GM18507 (cell line): ENCODE results near the gene SIDT2.
"Not testable (repeated sequence)": the region's sequence is repeated elsewhere in the genome, so short reads cannot be mapped to it uniquely, and the experiment has no call there.

ENCODE experiments used
- DNase-seq: peaks from one replicate; pipeline ENCODE4 v3.0.0; 2011; ENCODE audit warnings: low read depth; ENCODE audit not compliant: insufficient read length; ENCODE audit errors: extremely low spot score
- FAIRE-seq: peaks from 2 replicates; lab custom pipeline; 2011; peaks lifted over from hg19 to GRCh38; lab: Jason Lieb, UNC

SIDT2 gene

DNA sequence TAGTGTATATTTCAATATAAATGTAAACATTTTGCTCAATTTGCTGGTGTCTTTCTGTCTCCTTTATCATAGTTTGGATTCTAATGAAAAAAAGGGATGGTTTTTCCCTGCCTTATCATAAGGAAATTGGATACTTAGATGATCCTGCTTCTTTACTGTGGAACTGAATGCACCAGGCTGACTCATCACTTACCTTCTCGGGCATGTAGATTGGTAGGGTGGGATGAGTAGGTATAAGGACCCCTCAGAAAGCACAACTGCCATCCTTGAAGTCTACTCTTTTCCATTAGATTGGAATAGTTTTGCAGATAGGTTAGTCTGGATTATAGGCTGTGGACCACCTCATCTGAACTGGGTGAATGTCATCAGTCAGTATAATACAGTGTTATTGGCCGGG, 7.5 kb upstream of the SIDT2 start:
- FAIRE-seq, result no peak
- DNase-seq, result no peak

DNA sequence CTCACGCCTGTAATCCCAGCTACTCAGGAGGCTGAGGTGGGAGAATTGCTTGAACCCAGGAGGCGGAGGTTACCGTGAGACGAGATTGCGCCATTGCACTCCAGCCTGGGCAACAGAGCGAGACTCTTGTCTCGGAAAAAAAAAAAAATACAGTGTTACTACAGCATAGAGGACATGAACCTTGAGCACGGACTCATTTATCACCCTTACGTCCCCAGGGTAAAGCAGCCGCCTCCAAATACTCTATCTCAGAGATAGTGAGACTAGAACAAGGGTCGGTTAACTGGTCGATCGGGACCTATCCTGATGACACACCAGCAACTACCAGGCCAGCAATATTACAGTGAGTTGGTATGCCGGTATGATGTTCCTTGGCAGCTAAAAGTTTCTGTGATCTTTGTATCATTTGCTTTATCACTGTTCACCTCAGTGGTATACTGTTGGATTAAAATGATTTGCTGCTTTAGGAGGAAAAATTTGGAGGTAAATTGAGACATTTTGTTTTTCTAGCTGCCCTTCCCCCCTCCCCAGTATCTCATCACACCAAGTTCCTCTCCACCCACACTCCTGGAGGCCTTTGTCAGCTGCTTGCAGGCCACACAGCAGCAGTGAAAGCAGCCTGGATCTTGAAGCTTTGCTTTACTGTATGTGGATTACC, 7.0 kb upstream of the SIDT2 start:
- DNase-seq (no peak), FAIRE-seq (no peak)

DNA sequence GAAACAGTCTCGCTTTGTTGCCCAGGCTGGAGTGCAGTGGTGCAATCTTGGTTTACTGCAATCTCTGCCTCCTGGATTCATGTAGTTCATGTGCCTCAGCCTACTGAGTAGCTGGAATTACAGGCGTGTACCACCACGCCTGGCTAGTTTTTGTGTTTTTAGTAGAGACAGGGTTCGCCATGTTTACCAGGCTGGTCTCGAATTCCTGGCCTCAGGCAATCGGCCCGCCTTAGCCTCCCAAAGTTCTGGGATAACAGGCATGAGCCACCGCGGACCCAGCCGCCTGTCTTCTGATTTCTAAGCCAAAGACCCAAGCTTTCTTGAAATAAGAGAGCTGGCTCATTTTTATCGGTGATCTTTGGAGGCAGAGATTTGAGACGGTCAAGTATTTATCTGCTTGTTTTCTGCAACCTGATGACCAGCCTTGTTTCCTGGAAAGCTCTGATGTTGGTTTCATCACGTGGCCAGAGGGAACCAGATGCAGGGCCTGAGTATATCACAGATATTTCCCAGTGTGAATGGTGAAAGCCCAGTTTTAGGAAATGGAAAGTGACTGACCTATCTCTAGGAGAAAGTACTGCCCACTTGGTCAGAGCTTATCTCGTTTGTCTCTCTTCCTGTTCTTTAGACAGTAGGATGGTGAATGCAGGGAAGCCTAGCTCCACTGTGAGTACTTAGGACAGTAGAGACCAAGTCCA, 5.7 kb upstream of the SIDT2 start:
- DNase-seq (no peak), FAIRE-seq (no peak)

DNA sequence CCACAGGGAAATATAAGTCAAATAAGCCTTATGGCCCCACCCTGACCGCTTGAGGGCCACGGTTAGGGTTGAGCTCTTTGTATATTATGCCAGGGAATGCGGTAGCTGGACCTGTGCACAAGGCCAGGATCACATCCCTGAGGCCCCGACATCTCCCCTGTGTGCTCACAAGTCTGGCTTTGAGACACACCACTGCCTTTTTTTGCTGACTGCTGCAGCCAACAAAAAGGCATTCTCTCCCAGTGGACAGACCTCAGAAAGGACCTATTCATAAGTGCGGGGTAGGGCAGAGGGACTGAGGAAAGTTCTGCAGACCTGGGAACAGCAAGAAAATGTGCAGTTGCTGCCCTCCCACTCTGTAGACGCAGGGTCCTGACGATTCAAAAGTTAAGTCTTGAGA, 3.4 kb upstream of the SIDT2 start:
- DNase-seq, result no peak

DNA sequence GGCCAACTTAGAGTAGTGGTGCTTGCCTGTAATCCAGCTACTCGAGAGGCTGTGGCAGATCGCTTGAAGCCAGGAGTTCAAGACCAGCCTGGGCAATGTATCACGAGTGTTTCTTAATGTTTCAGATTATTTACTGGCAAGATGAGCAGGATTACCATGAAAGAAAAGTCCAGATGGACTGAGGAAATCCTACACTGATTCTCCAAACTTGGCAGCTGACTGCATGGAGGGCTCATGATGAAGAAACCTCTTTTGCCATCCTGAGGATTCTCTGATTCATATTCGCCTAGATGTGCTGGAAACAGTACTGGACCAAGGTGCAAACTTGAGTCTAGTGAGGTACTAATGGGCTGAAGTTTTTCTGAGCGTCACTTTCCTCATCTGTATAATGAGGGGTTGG, 2.8 kb upstream of the SIDT2 start:
- FAIRE-seq (no peak), DNase-seq (no peak)

More for the DNA sequence above, 3.4 kb upstream of the SIDT2 start:
- FAIRE-seq, result no peak

DNA sequence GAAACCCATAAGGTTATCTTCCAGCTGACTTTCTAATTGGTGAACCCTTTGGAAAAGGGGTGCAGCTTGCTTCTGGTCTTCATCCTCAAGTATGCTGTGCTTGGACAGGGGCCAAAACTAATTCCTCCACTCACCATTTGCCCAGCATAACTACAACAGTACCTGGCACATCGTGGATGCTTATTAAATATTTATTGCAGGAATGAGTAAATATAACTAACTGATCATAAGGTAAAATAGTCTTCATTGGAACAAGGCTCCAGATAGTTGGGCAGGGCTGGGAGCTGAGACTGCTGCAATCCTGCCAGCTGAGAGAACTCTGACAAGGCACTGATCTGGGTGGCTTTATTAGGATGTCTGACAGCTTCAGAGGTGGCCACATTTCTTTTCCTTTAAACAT, 2.4 kb upstream of the SIDT2 start:
- FAIRE-seq (no peak), DNase-seq (no peak)

DNA sequence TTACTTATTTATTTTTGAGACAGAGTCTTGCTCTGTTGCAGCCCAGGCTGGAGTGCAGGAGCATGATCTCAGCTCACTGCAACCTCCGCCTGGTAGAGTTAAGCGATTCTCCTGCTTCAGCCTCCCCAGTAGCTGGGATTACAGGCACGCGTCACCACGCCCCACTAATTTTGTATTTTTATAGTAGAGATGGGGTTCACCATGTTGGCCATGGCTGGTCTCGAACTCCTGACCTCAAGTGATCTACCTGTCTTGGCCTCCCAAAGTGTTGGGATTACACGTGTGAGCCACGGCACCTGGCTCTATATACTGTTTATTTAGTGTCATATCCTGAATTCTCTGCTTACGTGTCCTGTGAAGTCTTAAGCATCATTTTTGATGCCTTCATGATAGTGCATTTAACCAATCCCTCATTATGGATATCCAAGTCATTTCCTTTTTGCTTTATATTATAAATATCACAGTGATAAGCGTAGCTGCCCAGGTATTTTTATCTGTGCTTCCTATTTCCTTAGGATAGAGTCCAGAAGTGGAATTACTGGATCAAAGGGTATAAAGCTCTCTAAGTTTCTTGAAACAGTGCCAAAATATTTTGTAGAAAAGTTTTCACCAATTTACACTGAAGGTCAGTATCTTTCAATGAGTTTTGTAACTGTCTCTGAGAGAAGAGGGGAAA, 871 bp upstream of the SIDT2 start:
- FAIRE-seq (no peak), DNase-seq (no peak)

DNA sequence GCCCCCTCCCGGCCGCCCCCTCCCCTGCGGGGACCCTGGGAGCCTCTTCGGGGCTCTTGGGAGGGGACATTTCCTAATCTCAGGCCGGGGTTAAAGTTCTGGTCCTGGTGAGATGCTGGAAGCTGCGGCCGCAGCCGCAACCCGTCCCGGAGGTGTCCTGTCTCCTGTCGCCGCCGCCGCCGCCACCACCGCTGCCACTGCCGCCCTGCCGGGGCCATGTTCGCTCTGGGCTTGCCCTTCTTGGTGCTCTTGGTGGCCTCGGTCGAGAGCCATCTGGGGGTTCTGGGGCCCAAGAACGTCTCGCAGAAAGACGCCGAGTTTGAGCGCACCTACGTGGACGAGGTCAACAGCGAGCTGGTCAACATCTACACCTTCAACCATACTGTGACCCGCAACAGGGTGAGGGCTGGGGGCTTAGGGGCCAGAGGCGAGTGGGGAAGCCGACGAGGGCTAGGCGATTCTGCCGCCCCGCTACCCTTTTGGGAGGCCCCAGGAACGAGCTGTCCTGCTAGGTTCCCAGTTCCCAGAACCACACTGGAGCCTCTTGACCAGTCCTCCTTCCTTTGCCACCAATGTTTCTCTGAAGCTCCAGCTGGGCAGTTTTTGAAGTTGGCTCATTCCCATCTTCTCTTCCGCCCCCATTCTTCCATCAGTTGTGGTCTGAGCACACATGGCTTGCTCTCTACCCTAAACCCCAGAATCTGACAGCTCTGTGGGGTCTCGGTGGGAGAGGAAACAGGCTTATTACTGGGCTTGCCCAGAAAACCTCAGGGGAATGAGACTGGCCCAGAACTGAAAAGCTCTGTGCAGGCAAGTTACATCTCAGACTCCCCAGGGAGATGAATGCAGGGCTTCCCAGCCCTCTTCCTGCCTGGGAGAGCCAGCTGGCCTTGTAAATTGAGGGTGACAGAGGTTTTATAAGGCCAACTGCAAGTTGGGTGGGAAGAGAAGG, 781 bp downstream of the SIDT2 start:
- no peak for DNase-seq
- FAIRE-seq, result peak; percentile 83

DNA sequence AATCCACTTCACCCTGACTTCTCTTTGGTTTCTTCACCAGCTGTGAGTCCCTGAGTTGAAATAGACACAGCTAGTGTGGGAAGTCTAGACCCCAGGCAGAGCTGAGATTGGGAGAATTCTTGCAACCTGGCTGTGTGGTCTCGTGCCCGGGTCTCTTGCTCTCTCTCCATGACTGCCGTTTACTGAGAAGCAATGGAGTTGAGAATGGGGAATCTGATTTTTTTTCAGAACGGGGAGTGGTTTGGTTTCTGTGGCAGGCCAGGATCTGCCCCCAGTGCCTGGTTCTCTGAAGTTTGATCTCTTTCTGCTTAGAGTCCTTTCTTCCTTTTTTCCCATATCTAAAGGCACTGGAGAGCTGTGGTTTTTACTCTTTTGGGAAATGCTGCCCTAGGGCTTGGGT, 1.5 kb downstream of the SIDT2 start:
- no peak for FAIRE-seq
- DNase-seq, result no peak

DNA sequence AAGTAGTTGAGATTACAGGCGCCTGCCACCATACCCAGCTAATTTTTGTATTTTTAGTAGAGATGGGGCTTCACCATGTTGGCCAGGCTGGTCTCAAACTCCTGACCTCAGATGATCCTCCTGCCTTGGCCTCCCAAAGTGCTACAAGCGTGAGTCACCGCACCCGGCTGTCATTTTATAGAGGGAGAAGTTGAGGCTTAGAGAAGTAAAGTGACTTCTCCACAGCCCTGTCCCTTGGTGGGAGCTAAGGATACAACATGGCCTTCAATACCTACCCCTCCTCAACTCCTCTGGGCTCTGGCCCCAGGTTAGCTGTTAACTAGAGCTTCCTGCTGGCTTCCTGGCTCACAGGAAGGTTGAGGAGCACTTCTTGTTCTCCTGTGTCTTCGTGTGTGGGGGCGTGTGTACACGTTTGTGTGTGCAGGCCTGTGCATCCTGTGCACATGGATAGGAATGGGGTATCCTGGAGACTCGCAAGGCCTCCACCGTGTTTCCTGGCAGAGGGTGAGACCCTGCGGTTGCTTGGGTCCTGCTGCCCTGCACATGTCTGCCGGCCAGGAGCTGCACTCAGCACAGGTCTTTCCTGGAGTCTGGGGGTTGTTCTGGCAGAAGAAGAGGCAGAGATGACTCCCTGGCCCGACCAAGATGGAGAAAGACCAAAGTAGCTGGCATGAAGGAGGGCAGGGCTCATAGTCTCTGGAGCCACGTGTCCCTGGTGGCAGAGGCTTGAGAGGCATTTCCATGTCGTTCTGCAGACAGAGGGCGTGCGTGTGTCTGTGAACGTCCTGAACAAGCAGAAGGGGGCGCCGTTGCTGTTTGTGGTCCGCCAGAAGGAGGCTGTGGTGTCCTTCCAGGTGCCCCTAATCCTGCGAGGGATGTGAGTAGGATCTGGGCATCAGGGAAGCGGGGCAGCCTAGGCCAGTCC, 2.4 kb downstream of the SIDT2 start:
- DNase-seq, result peak; percentile 58
- FAIRE-seq, result peak; percentile 91

DNA sequence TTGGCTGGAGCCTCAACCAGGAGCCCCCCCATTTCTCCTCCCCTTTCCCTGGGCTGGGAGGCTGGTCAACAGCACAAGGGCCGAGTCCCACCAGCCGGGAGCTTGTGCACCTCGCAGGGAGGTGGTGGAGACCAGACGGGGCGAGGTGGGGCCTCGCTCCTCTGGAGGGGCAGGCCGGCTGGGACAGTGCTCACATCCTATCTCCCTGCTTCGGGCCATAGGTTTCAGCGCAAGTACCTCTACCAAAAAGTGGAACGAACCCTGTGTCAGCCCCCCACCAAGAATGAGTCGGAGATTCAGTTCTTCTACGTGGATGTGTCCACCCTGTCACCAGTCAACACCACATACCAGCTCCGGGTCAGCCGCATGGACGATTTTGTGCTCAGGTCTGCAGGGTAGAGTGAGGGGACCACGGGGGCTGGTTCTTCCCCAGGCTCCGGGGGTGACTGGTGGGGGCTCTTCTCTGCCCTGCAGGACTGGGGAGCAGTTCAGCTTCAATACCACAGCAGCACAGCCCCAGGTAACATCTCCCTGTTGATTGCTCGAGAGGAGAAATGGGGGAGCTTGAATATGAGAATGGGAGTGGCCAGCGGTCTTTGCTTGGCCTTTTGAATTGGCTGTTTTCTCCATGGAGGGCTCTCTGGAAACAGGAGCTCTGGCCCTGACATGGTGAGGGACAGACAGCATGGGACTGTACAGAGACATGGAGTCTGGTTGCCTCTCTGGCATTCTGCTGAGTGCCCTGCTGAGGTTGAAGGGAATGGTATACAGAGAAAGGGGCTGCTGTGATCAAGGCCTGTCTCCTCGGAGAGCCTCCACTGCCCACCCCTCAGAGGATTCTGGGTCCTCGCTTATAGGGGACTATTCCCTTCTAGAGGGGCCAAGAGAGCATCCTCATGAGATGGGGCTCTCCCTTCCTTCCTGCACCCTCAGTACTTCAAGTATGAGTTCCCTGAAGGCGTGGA, 3.3 kb downstream of the SIDT2 start:
- no peak for DNase-seq
- no peak for FAIRE-seq

DNA sequence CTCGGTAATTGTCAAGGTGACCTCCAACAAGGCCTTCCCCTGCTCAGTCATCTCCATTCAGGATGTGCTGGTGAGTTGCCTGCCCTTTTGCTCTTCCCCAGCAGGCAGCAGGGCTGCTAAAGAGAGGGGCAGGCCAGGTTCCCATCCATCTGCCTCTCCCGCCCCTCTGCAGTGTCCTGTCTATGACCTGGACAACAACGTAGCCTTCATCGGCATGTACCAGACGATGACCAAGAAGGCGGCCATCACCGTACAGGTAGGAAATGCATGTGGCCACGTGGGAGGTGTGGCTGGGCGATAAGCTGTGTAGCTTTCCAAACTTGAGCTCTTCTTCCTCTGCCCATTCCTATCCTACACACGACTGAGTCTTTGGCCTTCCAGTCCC, 4.0 kb downstream of the SIDT2 start:
- DNase-seq, result no peak
- FAIRE-seq, result no peak

DNA sequence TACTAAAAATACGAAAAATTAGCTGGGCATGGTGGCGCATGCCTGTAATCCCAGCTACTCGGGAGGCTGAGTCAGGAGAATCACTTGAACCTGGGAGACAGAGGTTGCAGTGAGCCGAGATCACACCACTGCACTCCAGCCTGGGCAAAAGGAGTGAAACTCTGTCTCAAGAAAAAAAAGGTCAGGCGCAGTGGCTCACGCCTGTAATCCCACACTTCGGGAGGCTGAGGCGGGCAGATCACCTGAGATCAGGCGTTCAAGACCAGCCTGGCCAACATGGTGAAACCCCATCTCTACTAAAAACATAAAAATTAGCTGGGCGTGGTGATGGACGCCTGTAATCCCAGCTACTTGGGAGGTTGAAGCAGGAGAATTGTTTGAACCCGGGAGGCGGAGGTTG, 4.6 kb downstream of the SIDT2 start:
- DNase-seq, FAIRE-seq: not testable (repeated sequence)

DNA sequence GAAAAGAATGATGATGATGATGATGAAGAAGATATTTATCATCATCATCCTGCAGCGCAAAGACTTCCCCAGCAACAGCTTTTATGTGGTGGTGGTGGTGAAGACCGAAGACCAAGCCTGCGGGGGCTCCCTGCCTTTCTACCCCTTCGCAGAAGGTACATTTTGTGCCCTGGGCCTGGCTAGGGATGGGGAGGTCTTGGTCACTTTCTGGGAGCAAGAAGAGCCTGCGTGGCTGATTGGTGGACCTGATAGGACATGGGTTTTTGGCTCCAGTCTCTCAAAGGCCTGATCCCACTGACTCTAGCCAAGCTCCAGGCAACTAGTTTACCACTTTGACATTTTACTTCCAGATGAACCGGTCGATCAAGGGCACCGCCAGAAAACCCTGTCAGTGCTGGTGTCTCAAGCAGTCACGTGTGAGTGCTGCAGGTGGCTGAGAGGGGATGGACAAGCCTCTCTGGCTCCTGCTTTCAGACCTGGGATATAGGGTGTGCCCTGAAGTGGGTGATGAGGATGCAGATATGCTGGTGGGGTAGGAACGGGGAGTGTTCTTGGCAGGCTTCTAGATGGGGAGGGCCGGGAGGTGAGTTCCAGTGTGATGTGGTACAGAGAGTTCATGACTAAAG, 5.3 kb downstream of the SIDT2 start:
- DNase-seq, result no peak
- FAIRE-seq, result no peak

DNA sequence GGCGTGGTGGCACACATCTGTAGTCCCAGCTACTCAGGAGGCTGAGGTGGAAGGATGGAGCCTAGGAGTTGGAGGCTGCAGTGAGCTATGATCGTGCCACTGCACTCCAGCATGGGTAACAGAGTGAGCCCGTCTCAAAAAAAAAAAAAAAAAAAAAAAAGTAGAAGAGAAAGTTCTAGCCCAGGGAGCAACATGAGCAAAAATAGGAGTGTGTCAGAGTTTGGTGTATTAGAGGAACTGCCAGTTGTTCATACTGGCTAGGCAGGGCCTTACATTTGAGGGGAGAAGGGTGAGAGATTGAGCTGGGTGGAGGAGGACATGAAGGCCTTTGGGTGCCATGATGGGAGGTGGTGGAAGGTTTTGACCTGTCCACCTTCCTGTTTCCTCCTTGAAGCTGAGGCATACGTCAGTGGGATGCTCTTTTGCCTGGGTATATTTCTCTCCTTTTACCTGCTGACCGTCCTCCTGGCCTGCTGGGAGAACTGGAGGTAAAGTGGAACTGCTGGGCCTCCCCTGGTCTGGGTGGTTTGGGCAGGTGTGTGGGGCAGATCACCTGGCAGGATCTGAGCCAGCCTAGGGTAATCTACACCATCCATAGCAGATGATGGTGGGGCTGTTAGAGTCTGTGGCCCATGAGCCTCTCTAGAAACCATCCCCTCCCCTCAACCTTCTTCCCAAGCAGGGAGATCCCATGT, 7.3 kb downstream of the SIDT2 start:
- FAIRE-seq (no peak), DNase-seq (no peak)

DNA sequence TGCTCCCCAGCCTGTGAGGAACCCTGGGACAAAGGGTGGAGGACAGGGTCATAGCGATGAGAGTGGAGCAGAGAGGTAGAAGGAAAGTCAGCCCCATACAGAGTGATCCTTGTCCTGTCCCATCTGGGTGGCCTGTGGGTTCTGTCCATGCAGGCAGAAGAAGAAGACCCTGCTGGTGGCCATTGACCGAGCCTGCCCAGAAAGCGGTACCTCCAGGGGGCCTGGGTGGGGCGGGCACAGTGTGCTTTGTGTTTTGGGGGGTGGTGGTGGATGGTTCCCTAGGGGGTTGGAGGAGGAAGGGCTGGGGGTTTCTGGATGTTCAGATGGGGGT, 7.9 kb downstream of the SIDT2 start:
- DNase-seq (no peak), FAIRE-seq (no peak)

DNA sequence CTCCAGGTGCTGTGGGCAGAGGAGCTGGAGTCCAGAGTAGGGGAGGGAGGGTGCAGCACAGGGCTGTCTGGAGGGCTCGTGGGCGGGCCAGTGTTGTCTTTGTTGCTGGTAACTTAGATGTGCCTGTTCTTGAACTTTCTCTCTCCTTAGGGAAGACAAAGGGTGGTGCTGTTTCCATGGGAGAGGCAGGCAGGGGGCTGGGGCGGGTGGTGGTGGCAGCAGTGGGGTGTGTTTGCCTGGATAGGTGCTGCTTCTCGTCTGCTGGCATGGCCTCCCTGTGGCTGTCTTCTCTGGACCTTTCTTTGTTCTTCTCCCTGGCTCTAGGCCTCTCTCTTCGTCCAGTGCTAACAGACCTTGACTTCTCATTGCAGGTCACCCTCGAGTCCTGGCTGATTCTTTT, 8.5 kb downstream of the SIDT2 start:
- FAIRE-seq, result no peak
- DNase-seq, result no peak
